Esophagus (tissue), 2 donors: ENCODE results near the gene S100A9. TPM values are rescaled to one million over a fixed set of nuclear protein-coding genes. Genes with fewer than 3 reads are reported as not detected.
"Not testable (repeated sequence)": the region's sequence is repeated elsewhere in the genome, so short reads cannot be mapped to it uniquely, and the experiment has no call there.

ENCODE experiments used
- H3K27ac ChIP-seq, 2 donors: one replicate each; pipeline ENCODE4 v1.5.1; 2013; ENCODE audit warnings: low read depth in 2 of 2, mild to moderate bottlenecking in 2 of 2, inconsistent platforms in 1 of 2, low read length in 1 of 2, moderate library complexity in 1 of 2
- H3K27me3 ChIP-seq, 2 donors: one replicate each; pipeline ENCODE4 v1.6.1; 2013; ENCODE audit warnings: low read length in 2 of 2, control low read depth in 1 of 2, mild to moderate bottlenecking in 1 of 2; ENCODE audit not compliant: insufficient read depth in 2 of 2, control insufficient read depth in 1 of 2
- H3K36me3 ChIP-seq, 2 donors: one replicate each; pipeline ENCODE4 v1.6.1; 2013; ENCODE audit warnings: low read length in 1 of 2; ENCODE audit not compliant: control insufficient read depth in 2 of 2, insufficient read depth in 2 of 2
- H3K4me1 ChIP-seq, 2 donors: one replicate each; pipeline ENCODE4 v1.6.1; 2013; ENCODE audit warnings: low read length in 1 of 2; ENCODE audit not compliant: control insufficient read depth in 2 of 2, insufficient read depth in 2 of 2
- H3K4me3 ChIP-seq, 2 donors: one replicate each; pipeline ENCODE4 v1.5.1; 2013; ENCODE audit warnings: low read length in 2 of 2, mild to moderate bottlenecking in 2 of 2, low read depth in 1 of 2, moderate library complexity in 1 of 2
- H3K9me3 ChIP-seq, 2 donors: one replicate each; pipeline ENCODE4 v1.6.1; 2013; ENCODE audit warnings: mild to moderate bottlenecking in 2 of 2, low read depth in 1 of 2, low read length in 1 of 2, moderate library complexity in 1 of 2; ENCODE audit not compliant: control insufficient read depth in 2 of 2, insufficient read depth in 1 of 2
- WGBS, 2 donors: extraction: QIAGEN DNeasy Blood & Tissue Kit; methylation state at CpG; one replicate each; pipeline ENCODE4 v1.1.7; 2013; 5-methylcytosine and 5-hydroxymethylcytosine counted together
- polyA plus RNA-seq, 2 donors: library from polyadenylated mRNA; stranded (reverse); fragments of 200-250 nt; gene quantifications; one replicate each; pipeline ENCODE4 v1.2.3, GENCODE V29; 2013
- donor health status: healthy with polysubstance abuse.
- donor health status: Bipolar disorder and iron deficiency.

The S100A9 gene
- over 10,000 TPM; 47,233 to 60,368 TPM for polyA plus RNA-seq

DNA sequence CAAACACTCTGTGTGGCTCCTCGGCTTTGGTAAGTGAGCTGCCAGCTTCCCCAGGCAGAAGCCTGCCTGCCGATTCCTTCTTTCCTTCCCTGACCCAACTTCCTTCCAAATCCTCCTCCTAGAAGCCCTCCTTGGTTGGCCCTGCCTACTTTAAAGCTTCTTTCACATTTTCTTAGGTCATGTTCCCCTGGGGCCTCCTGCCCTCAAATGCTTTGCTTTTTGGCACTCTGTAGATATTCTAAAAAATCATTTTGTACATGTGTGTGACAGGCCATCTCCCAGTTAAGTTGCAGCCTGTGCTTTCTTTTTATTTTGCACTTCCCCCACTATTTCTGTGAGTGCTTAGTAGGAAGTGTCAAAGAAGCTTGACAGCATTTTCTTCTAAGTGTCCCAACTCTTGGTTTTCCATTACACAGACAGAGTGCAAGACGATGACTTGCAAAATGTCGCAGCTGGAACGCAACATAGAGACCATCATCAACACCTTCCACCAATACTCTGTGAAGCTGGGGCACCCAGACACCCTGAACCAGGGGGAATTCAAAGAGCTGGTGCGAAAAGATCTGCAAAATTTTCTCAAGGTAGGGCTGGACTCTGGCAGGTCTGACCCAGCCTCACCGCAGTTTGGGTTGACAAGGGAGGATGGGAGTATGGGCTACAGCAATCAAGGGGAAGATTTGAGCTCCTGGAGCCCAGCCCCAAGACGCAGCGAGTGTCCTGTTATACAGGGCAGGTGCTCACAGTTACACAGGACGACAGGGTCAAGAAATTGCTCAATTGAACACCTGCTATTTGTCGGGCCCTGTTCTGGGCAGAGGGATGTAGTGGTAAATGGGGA is at the start of gene S100A9:
Gene S100A9, plus strand, starts transcription at position 2 of the 838 bp plus-strand sequence. Its CDS starts 430 bp downstream, at position 432.
- Histone ChIP-seq H3K4me1 (peaks cover 2 to 8% of the 10 kb centered on the region in 2 donors), H3K36me3 (peaks cover 0 to 3% of the 10 kb centered on the region in 2 donors), H3K27me3 (no peaks in the 10 kb centered on the region), H3K4me3 (peak within 1 kb of the TSS; percentile 41 to 59), H3K9me3 (no peaks in the 10 kb centered on the region), H3K27ac (peak within 1 kb of the TSS; percentile 93 to 99)
- WGBS, 2 donors = 71% methylated on average over 11 of the region's 11 CpGs

DNA sequence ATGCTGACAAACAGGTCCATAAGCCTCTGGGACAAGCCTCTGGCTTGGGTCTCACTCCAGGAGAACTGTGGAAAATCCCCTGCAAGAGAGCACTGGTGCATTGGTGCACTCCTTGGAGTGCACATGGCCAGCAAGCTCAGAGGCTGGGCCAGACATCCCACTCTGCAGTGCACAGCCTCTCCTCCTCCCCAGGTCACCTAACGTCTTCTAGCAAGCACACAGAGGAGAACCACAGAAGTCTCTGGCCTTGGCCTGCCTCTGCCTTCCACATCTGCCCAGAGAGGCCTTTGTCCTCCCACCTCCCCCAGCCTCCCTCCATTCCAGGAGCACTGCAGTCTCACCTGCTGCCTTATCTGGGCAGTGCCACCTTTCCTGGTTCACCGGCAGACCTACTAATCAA is 49.1 kb upstream of the S100A9 start:
- Histone ChIP-seq H3K4me1 (peaks cover 0 to 5% of the 10 kb centered on the region in 2 donors), H3K9me3 (no peaks in the 10 kb centered on the region), H3K4me3 (no peak overlapping the region), H3K27ac (no peak overlapping the region), H3K27me3 (no peaks in the 10 kb centered on the region), H3K36me3 (peaks cover 0 to 8% of the 10 kb centered on the region in 2 donors)
- 92 to 93% methylated on average over 2 of the region's 2 CpGs for WGBS, 2 donors

DNA sequence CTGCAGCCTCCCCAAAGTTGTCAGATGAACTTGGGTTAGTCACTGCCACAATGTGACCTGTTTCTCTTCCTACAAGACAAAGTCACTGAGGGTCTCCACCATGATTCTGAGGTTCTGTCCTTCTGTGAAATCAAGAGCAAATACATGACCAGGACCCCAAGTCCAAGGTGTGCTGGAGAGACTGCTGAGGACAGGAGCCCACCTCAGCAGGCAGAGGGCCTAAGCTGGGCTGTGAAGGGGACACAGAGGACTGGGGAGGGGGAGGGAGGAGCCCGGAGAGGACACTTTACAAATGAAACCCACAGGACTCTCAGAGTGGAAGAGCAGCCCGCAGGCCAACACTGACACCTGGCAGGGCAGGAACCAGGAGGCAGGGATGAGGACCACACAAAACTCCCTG is 48.2 kb upstream of the S100A9 start:
- no peaks in the 10 kb centered on the region for H3K27me3 ChIP-seq
- peaks cover 0 to 5% of the 10 kb centered on the region in 2 donors for H3K4me1 ChIP-seq
- H3K36me3 ChIP-seq = peaks cover 0 to 4% of the 10 kb centered on the region in 2 donors
- no peak overlapping the region for H3K27ac ChIP-seq
- H3K4me3 ChIP-seq = no peak overlapping the region
- 67 to 77% methylated on average over 2 of the region's 2 CpGs for WGBS, 2 donors
- H3K9me3 ChIP-seq = no peaks in the 10 kb centered on the region

GRCh38 chr1:153310526-153310925 is 47.1 kb upstream of the S100A9 start:
- H3K4me1 ChIP-seq = peaks cover 0 to 5% of the 10 kb centered on the region in 2 donors
- no peak overlapping the region for H3K4me3 ChIP-seq
- H3K36me3 ChIP-seq = peaks cover 0 to 4% of the 10 kb centered on the region in 2 donors
- H3K27me3 ChIP-seq = no peaks in the 10 kb centered on the region
- H3K9me3 ChIP-seq = no peaks in the 10 kb centered on the region
- no peak overlapping the region for H3K27ac ChIP-seq
- 72 to 76% methylated on average over 7 of the region's 7 CpGs for WGBS, 2 donors

GRCh38 chr1:153312570-153313186 is 45.0 kb upstream of the S100A9 start, which contains the start of gene PGLYRP3:
TSS of gene PGLYRP3 (minus strand) at chr1:153312952. CDS start at chr1:153310665, 2,287 bp downstream.
- WGBS, 2 donors = 51 to 68% methylated on average over 4 of the region's 4 CpGs

GRCh38 chr1:153313288-153313687 is 44.4 kb upstream of the S100A9 start:
- Histone ChIP-seq H3K27ac (peak overlapping the region; percentile 13 to 73), H3K4me1 (peaks cover 0 to 5% of the 10 kb centered on the region in 2 donors), H3K4me3 (no peak overlapping the region), H3K36me3 (no peaks in the 10 kb centered on the region), H3K9me3 (no peaks in the 10 kb centered on the region), H3K27me3 (no peaks in the 10 kb centered on the region)
- 91 to 94% methylated on average over 2 of the region's 2 CpGs for WGBS, 2 donors

More at GRCh38 chr1:153312570-153313186, 45.0 kb upstream of the S100A9 start, which contains the start of gene PGLYRP3:
- H3K4me1 ChIP-seq = peaks cover 0 to 5% of the 10 kb centered on the region in 2 donors
- peak within 1 kb of the TSS; percentile 64 to 89 for H3K27ac ChIP-seq
- no peaks in the 10 kb centered on the region for H3K36me3 ChIP-seq
- no peaks in the 10 kb centered on the region for H3K9me3 ChIP-seq
- H3K4me3 ChIP-seq = peak within 1 kb of the TSS in 1 of 2 donors; percentile 45
- no peaks in the 10 kb centered on the region for H3K27me3 ChIP-seq

- not testable (repeated sequence) for H3K27me3 ChIP-seq, H3K27ac ChIP-seq, H3K9me3 ChIP-seq, H3K36me3 ChIP-seq, H3K4me3 ChIP-seq, H3K4me1 ChIP-seq
Observed at GRCh38 chr1:153314388-153314787, 43.3 kb upstream of the S100A9 start.

GRCh38 chr1:153316013-153316412 is 41.6 kb upstream of the S100A9 start:
- not testable (repeated sequence) for H3K4me3 ChIP-seq, H3K27me3 ChIP-seq, H3K27ac ChIP-seq, H3K4me1 ChIP-seq, H3K36me3 ChIP-seq, H3K9me3 ChIP-seq

GRCh38 chr1:153318145-153318544 is 39.5 kb upstream of the S100A9 start:
- H3K27me3 ChIP-seq, H3K27ac ChIP-seq, H3K4me1 ChIP-seq, H3K9me3 ChIP-seq, H3K4me3 ChIP-seq, H3K36me3 ChIP-seq: not testable (repeated sequence)
- WGBS, 2 donors = 83 to 85% methylated on average over 7 of the region's 7 CpGs
